ENCODE measurements around the gene MARK2.

- TF ChIP-seq POLR2AphosphoS5 (IDR thresholded peaks at IDR 0.05) (no peak), CTCF (IDR thresholded peaks at IDR 0.05) (no peak), POLR2A (IDR thresholded peaks at IDR 0.05) (no peak)
Observed at GRCh38 chr11:63869171-63869591, 30.3 kb downstream of the MARK2 start.
